GM12891 (cell line): ENCODE data around the gene ELP5.

Source experiments
- PAX5 ChIP-seq: IDR thresholded peaks from 2 replicates; pipeline ENCODE4 v1.6.1; 2011; ENCODE audit warnings: low read length, moderate library complexity, mild to moderate bottlenecking; ENCODE audit not compliant: insufficient read depth, severe bottlenecking
- POLR2A ChIP-seq: IDR thresholded peaks from 2 replicates; pipeline ENCODE4 v1.6.1; 2011; ENCODE audit warnings: low read depth, low read length, control low read depth
- POLR2AphosphoS5 ChIP-seq: IDR thresholded peaks from 2 replicates; pipeline ENCODE4 v1.6.1; 2011; ENCODE audit warnings: low read depth, low read length, control low read depth
- SPI1 ChIP-seq: IDR thresholded peaks from 2 replicates; pipeline ENCODE4 v1.6.1; 2011; ENCODE audit warnings: low read depth, low read length, control low read depth
- TAF1 ChIP-seq: IDR thresholded peaks from 2 replicates; pipeline ENCODE4 v1.6.1; 2011; ENCODE audit warnings: low read depth, low read length, control low read depth

GRCh38 chr17:7250695-7251627 lies 1.1 kb upstream of the ELP5 start:
- TF ChIP-seq POLR2AphosphoS5 (no peak), SPI1 (no peak), POLR2A (no peak; the same call in 1 of the 2 replicates), TAF1 (no peak), PAX5 (no peak)
